ENCODE results near the gene NMT2.

The NMT2 gene

GRCh38 chr10:15124908-15125307, 43.6 kb downstream of the NMT2 start:
- peaks cover 43% of the 10 kb centered on the region for H3K36me3 ChIP-seq
- no peak overlapping the region for H3K27ac ChIP-seq
- H3K9ac ChIP-seq = no peak overlapping the region
- H3K4me2 ChIP-seq = no peak overlapping the region
- no peak overlapping the region for H3K4me3 ChIP-seq
- no peaks in the 10 kb centered on the region; the same call in 1 of the 2 replicates for H3K9me3 ChIP-seq
- peaks cover 10% of the 10 kb centered on the region for H3K4me1 ChIP-seq
- H4K20me1 ChIP-seq = no peaks in the 10 kb centered on the region
- no peak for TF ChIP-seq Cebpa-rat (IDR thresholded peaks at IDR 0.05)
- no peaks in the 10 kb centered on the region for H3K27me3 ChIP-seq

DNA sequence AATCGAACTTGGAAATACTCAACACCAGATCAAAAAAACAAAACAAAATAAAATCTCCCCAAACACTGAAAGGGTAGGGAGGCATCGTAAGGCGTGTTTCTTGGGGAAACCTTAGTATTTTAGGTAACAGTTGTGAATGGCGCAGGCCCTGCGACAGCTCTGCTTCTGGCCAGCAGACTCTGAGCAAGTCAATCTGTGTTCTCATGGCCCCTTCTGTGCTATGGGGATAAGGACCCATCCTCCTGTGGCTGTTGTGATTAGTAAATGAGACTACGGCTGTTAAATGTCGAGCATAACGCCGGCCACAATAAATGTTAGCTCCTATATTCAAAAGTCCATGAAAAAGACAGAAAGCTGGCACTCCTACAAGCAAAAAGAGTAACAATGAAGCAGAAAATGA, 44.3 kb downstream of the NMT2 start:
- H3K4me2 ChIP-seq = no peak overlapping the region
- peaks cover 10% of the 10 kb centered on the region for H3K4me1 ChIP-seq
- no peak overlapping the region for H3K4me3 ChIP-seq
- no peaks in the 10 kb centered on the region for H3K27me3 ChIP-seq
- H3K9ac ChIP-seq = no peak overlapping the region
- H3K9me3 ChIP-seq = peaks cover 4% of the 10 kb centered on the region
- peaks cover 46% of the 10 kb centered on the region for H3K36me3 ChIP-seq
- no peaks in the 10 kb centered on the region for H4K20me1 ChIP-seq
- no peak for TF ChIP-seq Cebpa-rat (IDR thresholded peaks at IDR 0.05)
- H3K27ac ChIP-seq = no peak overlapping the region

DNA sequence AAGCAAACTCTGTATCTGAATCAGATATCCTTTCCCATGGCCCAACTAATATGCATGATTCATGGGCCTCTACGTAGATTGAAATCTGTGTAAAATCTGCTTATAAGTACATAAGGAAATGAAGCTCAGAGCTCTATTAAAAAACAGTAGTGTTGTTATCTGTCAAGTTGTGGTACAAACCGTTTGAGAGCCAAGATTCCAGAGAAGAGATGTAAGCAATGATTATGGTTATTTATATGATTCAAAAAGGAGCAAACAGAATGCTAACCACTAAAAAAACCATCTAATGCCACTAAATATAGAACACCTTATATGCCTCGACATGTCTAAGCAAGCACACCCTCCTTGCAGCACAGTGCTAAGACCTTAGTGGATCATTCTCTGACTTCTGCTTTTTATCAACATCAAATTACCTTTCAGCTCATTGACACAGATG, 44.7 kb downstream of the NMT2 start:
- Histone ChIP-seq H3K9ac (no peak overlapping the region), H3K9me3 (peaks cover 4% of the 10 kb centered on the region), H4K20me1 (no peaks in the 10 kb centered on the region), H3K4me1 (peaks cover 13% of the 10 kb centered on the region), H3K4me3 (no peak overlapping the region), H3K36me3 (peaks cover 50% of the 10 kb centered on the region), H3K27ac (no peak overlapping the region), H3K27me3 (no peaks in the 10 kb centered on the region), H3K4me2 (peak overlapping the region; percentile 2; the same call in 1 of the 2 replicates)
- TF ChIP-seq Cebpa-rat (IDR thresholded peaks at IDR 0.05) = no peak

DNA sequence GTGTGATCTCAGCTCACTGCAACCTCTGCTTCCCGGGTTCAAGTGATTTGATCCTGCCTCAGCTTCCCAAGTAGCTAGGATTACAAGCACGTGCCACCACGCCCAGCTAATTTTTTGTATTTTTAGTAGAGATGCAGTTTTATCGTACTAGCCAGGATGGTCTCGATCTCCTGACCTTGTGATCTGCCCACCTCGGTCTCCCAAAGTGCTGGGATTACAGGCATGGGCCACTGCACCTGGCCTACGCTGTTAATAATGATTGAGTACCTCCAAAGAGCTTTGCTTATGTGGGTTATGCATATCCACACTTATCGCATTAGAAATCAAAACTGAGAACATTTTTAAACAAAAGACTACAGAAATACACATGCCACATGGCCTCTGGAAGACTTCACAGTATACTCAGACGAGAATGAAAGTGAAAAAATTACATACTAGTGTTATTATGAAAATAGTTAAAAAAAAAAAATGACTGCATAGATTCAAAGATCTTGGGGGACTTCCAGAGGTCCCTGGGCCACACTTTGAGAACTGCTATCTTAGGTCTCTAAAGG, 45.9 kb downstream of the NMT2 start:
- peaks cover 20% of the 10 kb centered on the region for H3K4me1 ChIP-seq
- no peaks in the 10 kb centered on the region for H3K27me3 ChIP-seq
- TF ChIP-seq Cebpa-rat (IDR thresholded peaks at IDR 0.05) = no peak
- peaks cover 4% of the 10 kb centered on the region for H3K9me3 ChIP-seq
- no peak overlapping the region for H3K4me2 ChIP-seq
- H3K9ac ChIP-seq = no peak overlapping the region
- H3K4me3 ChIP-seq = no peak overlapping the region
- H3K36me3 ChIP-seq = peaks cover 53% of the 10 kb centered on the region
- no peaks in the 10 kb centered on the region for H4K20me1 ChIP-seq
- H3K27ac ChIP-seq = no peak overlapping the region

DNA sequence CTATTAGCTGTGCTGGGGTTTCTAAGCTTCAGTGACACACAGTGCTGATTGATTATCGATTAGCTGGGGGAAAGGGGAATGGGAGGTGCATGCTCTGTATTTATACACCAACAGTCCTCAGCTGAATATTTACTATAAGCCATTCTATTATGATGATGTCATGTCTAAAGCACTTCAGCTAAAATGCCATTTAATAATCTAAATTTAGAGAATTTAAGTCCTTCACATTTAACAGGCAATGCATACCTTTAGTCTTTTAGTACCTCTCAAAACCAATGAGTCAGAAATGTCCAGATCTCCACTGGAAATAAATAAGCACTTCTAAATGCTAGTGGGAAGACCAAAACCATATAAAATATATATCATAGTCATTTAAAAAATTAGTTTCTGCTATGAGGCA, 46.8 kb downstream of the NMT2 start:
- Histone ChIP-seq H3K36me3 (peaks cover 53% of the 10 kb centered on the region), H3K4me1 (peaks cover 20% of the 10 kb centered on the region), H4K20me1 (no peaks in the 10 kb centered on the region), H3K4me2 (no peak overlapping the region), H3K27ac (no peak overlapping the region), H3K27me3 (no peaks in the 10 kb centered on the region), H3K9me3 (peaks cover 4% of the 10 kb centered on the region), H3K9ac (no peak overlapping the region), H3K4me3 (no peak overlapping the region)
- TF ChIP-seq Cebpa-rat (IDR thresholded peaks at IDR 0.05) = no peak

DNA sequence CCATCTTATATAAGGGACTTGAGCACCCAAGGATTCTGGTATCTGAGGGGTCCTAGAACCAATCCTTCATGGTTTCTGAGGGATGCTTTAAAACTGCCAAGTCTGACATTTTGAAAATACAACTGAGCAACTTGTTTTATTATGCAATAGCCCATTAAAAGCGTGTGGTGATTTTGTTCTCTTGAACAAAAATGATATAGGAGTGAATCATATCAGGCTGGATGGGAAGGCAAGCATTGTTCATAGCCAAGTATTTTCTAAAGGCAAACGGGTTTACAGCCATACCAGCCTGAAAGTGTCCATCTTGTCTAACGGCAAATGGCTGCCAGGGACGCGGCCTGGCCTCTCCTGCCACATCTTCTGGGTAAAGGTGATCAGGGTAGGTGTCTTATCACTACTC, 48.0 kb downstream of the NMT2 start:
- no peak overlapping the region for H3K9ac ChIP-seq
- H4K20me1 ChIP-seq = no peaks in the 10 kb centered on the region
- no peaks in the 10 kb centered on the region for H3K27me3 ChIP-seq
- H3K9me3 ChIP-seq = peaks cover 11% of the 10 kb centered on the region
- no peak for TF ChIP-seq Cebpa-rat (IDR thresholded peaks at IDR 0.05)
- H3K4me1 ChIP-seq = peaks cover 20% of the 10 kb centered on the region
- peaks cover 51% of the 10 kb centered on the region for H3K36me3 ChIP-seq
- no peak overlapping the region for H3K4me2 ChIP-seq
- no peak overlapping the region for H3K27ac ChIP-seq
- no peak overlapping the region for H3K4me3 ChIP-seq

GRCh38 chr10:15118615-15119014, 49.9 kb downstream of the NMT2 start:
- H3K4me3 ChIP-seq = no peak overlapping the region
- no peaks in the 10 kb centered on the region for H3K27me3 ChIP-seq
- peaks cover 16% of the 10 kb centered on the region for H3K4me1 ChIP-seq
- H3K27ac ChIP-seq = no peak overlapping the region
- H3K9me3 ChIP-seq = peaks cover 11% of the 10 kb centered on the region
- H4K20me1 ChIP-seq = no peaks in the 10 kb centered on the region
- no peak overlapping the region for H3K9ac ChIP-seq
- H3K36me3 ChIP-seq = peaks cover 56% of the 10 kb centered on the region
- TF ChIP-seq Cebpa-rat (IDR thresholded peaks at IDR 0.05) = no peak
- no peak overlapping the region for H3K4me2 ChIP-seq

- TF ChIP-seq Cebpa-rat (IDR thresholded peaks at IDR 0.05) = no peak
- peaks cover 11% of the 10 kb centered on the region for H3K9me3 ChIP-seq
- no peak overlapping the region for H3K9ac ChIP-seq
- H4K20me1 ChIP-seq = no peaks in the 10 kb centered on the region
- H3K27me3 ChIP-seq = no peaks in the 10 kb centered on the region
- no peak overlapping the region for H3K4me3 ChIP-seq
- H3K4me2 ChIP-seq = no peak overlapping the region
- no peak overlapping the region for H3K27ac ChIP-seq
- H3K36me3 ChIP-seq = peaks cover 66% of the 10 kb centered on the region
- peaks cover 9% of the 10 kb centered on the region for H3K4me1 ChIP-seq
Measured at GRCh38 chr10:15116225-15116624, 52.3 kb downstream of the NMT2 start.

- H3K9me3 ChIP-seq = peaks cover 8% of the 10 kb centered on the region
- H3K27ac ChIP-seq = no peak overlapping the region
- H3K4me1 ChIP-seq = peaks cover 7% of the 10 kb centered on the region
- H3K9ac ChIP-seq = no peak overlapping the region
- peaks cover 70% of the 10 kb centered on the region for H3K36me3 ChIP-seq
- no peak overlapping the region for H3K4me2 ChIP-seq
- no peaks in the 10 kb centered on the region for H3K27me3 ChIP-seq
- H4K20me1 ChIP-seq = no peaks in the 10 kb centered on the region
- TF ChIP-seq Cebpa-rat (IDR thresholded peaks at IDR 0.05) = no peak
- no peak overlapping the region for H3K4me3 ChIP-seq
Measured at GRCh38 chr10:15113766-15114165, 54.7 kb downstream of the NMT2 start.

DNA sequence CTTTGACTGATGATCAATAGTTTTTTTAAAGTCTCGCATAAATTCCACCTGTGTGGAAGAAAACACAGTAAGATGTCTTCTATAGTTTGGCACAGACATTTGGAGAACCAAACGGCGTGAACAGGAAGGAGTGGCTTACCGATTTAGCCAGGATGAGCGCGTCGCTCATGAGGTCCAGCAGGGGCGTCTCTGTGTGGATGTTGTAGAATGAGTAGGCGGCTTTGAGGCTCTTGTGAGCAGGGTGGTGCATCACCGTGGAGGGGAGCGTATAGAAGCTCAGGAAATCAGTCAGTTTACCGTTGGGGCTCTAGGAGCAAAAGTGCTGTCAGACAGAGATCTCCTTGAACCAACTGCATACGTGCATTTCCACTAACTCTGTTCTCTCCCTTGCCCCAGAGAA, 55.8 kb downstream of the NMT2 start:
- no peaks in the 10 kb centered on the region for H4K20me1 ChIP-seq
- no peaks in the 10 kb centered on the region for H3K27me3 ChIP-seq

More for the DNA sequence above, 55.8 kb downstream of the NMT2 start:
- H3K4me3 ChIP-seq = no peak overlapping the region
- no peak overlapping the region for H3K9ac ChIP-seq
- H3K4me2 ChIP-seq = no peak overlapping the region
- H3K27ac ChIP-seq = no peak overlapping the region
- peaks cover 8% of the 10 kb centered on the region for H3K9me3 ChIP-seq
- no peaks in the 10 kb centered on the region for H3K4me1 ChIP-seq
- no peak for TF ChIP-seq Cebpa-rat (IDR thresholded peaks at IDR 0.05)
- H3K36me3 ChIP-seq = peaks cover 78% of the 10 kb centered on the region
